ENCODE results near the gene C11orf91. TPM values are rescaled to one million over a fixed set of nuclear protein-coding genes. Genes with fewer than 3 reads are reported as not detected.

The C11orf91 gene
- total and polyA plus RNA-seq, 7 donors, result not detected

- DNase-seq, result no peak
- Histone ChIP-seq H3K36me3 (no peaks in the 10 kb centered on the region), H3K4me1 (no peaks in the 10 kb centered on the region), H3K9me3 (no peaks in the 10 kb centered on the region), H3K27ac (no peak overlapping the region), H3K27me3 (no peaks in the 10 kb centered on the region), H3K4me3 (no peak overlapping the region)
- TF ChIP-seq EP300 (IDR thresholded peaks at IDR 0.05) (no peak), POLR2AphosphoS5 (IDR thresholded peaks at IDR 0.05) (no peak), POLR2A (IDR thresholded peaks at IDR 0.05) (no peak), CTCF (IDR thresholded peaks at IDR 0.05) (no peak)
- 75 to 78% methylated on average over 5 of the region's 5 CpGs for WGBS, 2 donors
- intact Hi-C loops (cut with DNase I), result no loop called here
Observed at GRCh38 chr11:33670250-33671011, 30.2 kb downstream of the C11orf91 start.

- no peak overlapping the region for H3K4me3 ChIP-seq
- no peaks in the 10 kb centered on the region for H3K9me3 ChIP-seq
- 81 to 85% methylated on average over 5 of the region's 5 CpGs for WGBS, 2 donors
- intact Hi-C loops (cut with DNase I), result no loop called here
- DNase-seq, result no peak
- TF ChIP-seq EP300 (IDR thresholded peaks at IDR 0.05), result no peak
- no peak for TF ChIP-seq CTCF (IDR thresholded peaks at IDR 0.05)
- TF ChIP-seq POLR2A (IDR thresholded peaks at IDR 0.05), result no peak
- no peak for TF ChIP-seq POLR2AphosphoS5 (IDR thresholded peaks at IDR 0.05)
- no peaks in the 10 kb centered on the region for H3K36me3 ChIP-seq
- H3K27me3 ChIP-seq, result no peaks in the 10 kb centered on the region
- H3K4me1 ChIP-seq, result no peaks in the 10 kb centered on the region
- no peak overlapping the region for H3K27ac ChIP-seq
Observed at GRCh38 chr11:33669598-33670249, 30.9 kb downstream of the C11orf91 start.

- no peaks in the 10 kb centered on the region for H3K36me3 ChIP-seq
- DNase-seq, result no peak
- TF ChIP-seq POLR2AphosphoS5 (IDR thresholded peaks at IDR 0.05) (no peak), POLR2A (IDR thresholded peaks at IDR 0.05) (no peak)
- intact Hi-C loops (cut with DNase I), result no loop called here
- no peaks in the 10 kb centered on the region for H3K4me1 ChIP-seq
- no peaks in the 10 kb centered on the region for H3K9me3 ChIP-seq
- no peaks in the 10 kb centered on the region for H3K27me3 ChIP-seq
- no peak overlapping the region for H3K4me3 ChIP-seq
- WGBS, 2 donors, result 92 to 97% methylated on average over 6 of the region's 6 CpGs
- no peak overlapping the region for H3K27ac ChIP-seq
Observed at GRCh38 chr11:33668951-33669596, 31.6 kb downstream of the C11orf91 start.

- Histone ChIP-seq H3K9me3 (no peaks in the 10 kb centered on the region), H3K4me1 (no peaks in the 10 kb centered on the region), H3K27me3 (no peaks in the 10 kb centered on the region), H3K36me3 (no peaks in the 10 kb centered on the region), H3K27ac (no peak overlapping the region), H3K4me3 (no peak overlapping the region)
- no peak for DNase-seq
- intact Hi-C loops (cut with DNase I), result no loop called here
- no peak for TF ChIP-seq POLR2A (IDR thresholded peaks at IDR 0.05)
- TF ChIP-seq CTCF (IDR thresholded peaks at IDR 0.05), result no peak
- TF ChIP-seq POLR2AphosphoS5 (IDR thresholded peaks at IDR 0.05), result no peak
- TF ChIP-seq EP300 (IDR thresholded peaks at IDR 0.05), result no peak
- WGBS, 2 donors, result 95 to 97% methylated on average over 6 of the region's 6 CpGs
Observed at GRCh38 chr11:33668468-33668825, 32.2 kb downstream of the C11orf91 start.

- DNase-seq, result no peak
- no peaks in the 10 kb centered on the region for H3K36me3 ChIP-seq
- no peaks in the 10 kb centered on the region for H3K27me3 ChIP-seq
- no peaks in the 10 kb centered on the region for H3K4me1 ChIP-seq
- TF ChIP-seq CTCF (IDR thresholded peaks at IDR 0.05) (no peak), EP300 (IDR thresholded peaks at IDR 0.05) (no peak), POLR2A (IDR thresholded peaks at IDR 0.05) (no peak), POLR2AphosphoS5 (IDR thresholded peaks at IDR 0.05) (no peak)
- WGBS, 2 donors, result 89 to 93% methylated on average over 18 of the region's 18 CpGs
- H3K4me3 ChIP-seq, result no peak overlapping the region
- intact Hi-C loops (cut with DNase I), result no loop called here
- H3K9me3 ChIP-seq, result no peaks in the 10 kb centered on the region
- H3K27ac ChIP-seq, result no peak overlapping the region
Observed at GRCh38 chr11:33667819-33668467, 32.7 kb downstream of the C11orf91 start.
